GM12872 (cell line): Measurements from ENCODE around the gene DHRSX.

ENCODE experiments used
- CTCF ChIP-seq: IDR thresholded peaks from 3 replicates; pipeline ENCODE4 v1.5.1; 2011; ENCODE audit warnings: low read depth, mild to moderate bottlenecking, low read length, moderate library complexity; ENCODE audit not compliant: insufficient read depth

Gene DHRSX

GRCh38 chrX:2504706-2505332 is 4.0 kb upstream of the DHRSX start:
- no peak for TF ChIP-seq CTCF

GRCh38 chrX:2503591-2504500 is 3.1 kb upstream of the DHRSX start:
- TF ChIP-seq CTCF, result no peak

- TF ChIP-seq CTCF, result no peak
Measured at GRCh38 chrX:2502668-2503519, 2.1 kb upstream of the DHRSX start.

- TF ChIP-seq CTCF, result no peak
Measured at GRCh38 chrX:2502120-2502667, 1.4 kb upstream of the DHRSX start.

- TF ChIP-seq CTCF, result no peak
Measured at GRCh38 chrX:2501559-2502102, 855 bp upstream of the DHRSX start.

GRCh38 chrX:2500091-2500802 is 529 bp downstream of the DHRSX start:
- 0 out of 3 replicates have a peak, but pooled peaks have one; percentile 8 for TF ChIP-seq CTCF
